Vagina (tissue), 2 donors: ENCODE results near the gene IRF8. TPM values are rescaled to one million over a fixed set of nuclear protein-coding genes. Genes with fewer than 3 reads are reported as not detected.

Experiments used
- DNase-seq, 2 donors: peaks; one replicate each; pipeline ENCODE4 v3.0.0-alpha.2; 2017; ENCODE audit errors: extremely low spot score in 2 of 2
- H3K27ac ChIP-seq: fragments of 200-600 bp; sonication (generic); one replicate; pipeline ENCODE4 v1.5.1; 2019
- H3K27me3 ChIP-seq: fragments of 200-600 bp; sonication (generic); one replicate; pipeline ENCODE4 v1.5.1; 2019
- H3K36me3 ChIP-seq, 2 donors: fragments of 200-600 bp; sonication (generic); one replicate each; pipeline ENCODE4 v1.5.1; 2017 to 2019
- H3K4me1 ChIP-seq: fragments of 200-600 bp; sonication (generic); one replicate; pipeline ENCODE4 v1.5.1; 2019
- H3K4me3 ChIP-seq, 2 donors: fragments of 200-600 bp; sonication (generic); 1 replicate in 1 of 2; 2 replicates in 1 of 2; pipeline ENCODE4 v1.5.1; 2016 to 2019
- H3K9me3 ChIP-seq: fragments of 200-600 bp; sonication (generic); one replicate; pipeline ENCODE4 v1.5.1; 2019
- POLR2A ChIP-seq, 2 donors: fragments of 450-650 bp; IDR thresholded peaks; one replicate each; pipeline ENCODE4 v1.6.1; 2017; ENCODE audit warnings: antibody characterized with exemption in 2 of 2, mild to moderate bottlenecking in 2 of 2, moderate library complexity in 2 of 2
- POLR2AphosphoS5 ChIP-seq, 2 donors: sonication (generic); formaldehyde crosslinking; IDR thresholded peaks; one replicate each; pipeline ENCODE4 v1.9.0; 2017; ENCODE audit warnings: antibody characterized with exemption in 2 of 2, mild to moderate bottlenecking in 2 of 2, low read depth in 1 of 2; ENCODE audit not compliant: insufficient read depth in 1 of 2
- intact Hi-C: fragments of 100-400 bp; cut with DNase I; formaldehyde crosslinking; loops from one replicate; pipeline ENCODE4 v1.15.1; 2023
- total RNA-seq: library from RNA; depleted of rRNA; stranded (reverse); fragments of >200 nt; gene quantifications from one replicate; pipeline ENCODE4 v1.2.3, GENCODE V29; 2016
- TF ChIP-seq, protein P1 (sequence below), 3 experiments: fragments of 450-650 bp in 2 of 3; fragments of 200-600 bp in 1 of 3; sonication (generic) in 1 of 3; IDR thresholded peaks; one replicate each; pipeline ENCODE4 v1.5.1; 2017 to 2019; ENCODE audit warnings: antibody characterized with exemption in 3 of 3, mild to moderate bottlenecking in 2 of 3, moderate library complexity in 2 of 3

Gene IRF8
- total RNA-seq, 1 donor from 2014 or later = 7.6 TPM

DNA sequence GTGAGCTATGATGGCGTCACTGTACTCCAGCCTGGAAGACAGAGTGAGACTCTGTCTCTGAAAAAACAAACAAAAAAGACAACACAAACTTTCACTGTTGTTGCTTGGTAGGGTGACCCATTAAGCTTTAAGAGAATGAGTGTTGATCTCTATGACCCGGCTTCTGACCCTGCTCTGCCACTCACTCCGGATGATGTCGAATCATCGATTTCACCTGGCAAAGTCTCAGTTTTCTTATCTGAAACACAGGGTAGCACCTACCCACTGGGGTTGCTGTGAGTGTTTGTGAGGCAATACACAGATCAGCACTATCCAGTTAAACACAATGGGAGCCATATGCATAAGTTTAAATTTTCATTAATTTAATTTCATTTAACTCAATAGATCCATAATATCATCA, 20.6 kb upstream of the IRF8 start:
- no peaks in the 10 kb centered on the region for H3K36me3 ChIP-seq
- TF ChIP-seq, protein P1, sequence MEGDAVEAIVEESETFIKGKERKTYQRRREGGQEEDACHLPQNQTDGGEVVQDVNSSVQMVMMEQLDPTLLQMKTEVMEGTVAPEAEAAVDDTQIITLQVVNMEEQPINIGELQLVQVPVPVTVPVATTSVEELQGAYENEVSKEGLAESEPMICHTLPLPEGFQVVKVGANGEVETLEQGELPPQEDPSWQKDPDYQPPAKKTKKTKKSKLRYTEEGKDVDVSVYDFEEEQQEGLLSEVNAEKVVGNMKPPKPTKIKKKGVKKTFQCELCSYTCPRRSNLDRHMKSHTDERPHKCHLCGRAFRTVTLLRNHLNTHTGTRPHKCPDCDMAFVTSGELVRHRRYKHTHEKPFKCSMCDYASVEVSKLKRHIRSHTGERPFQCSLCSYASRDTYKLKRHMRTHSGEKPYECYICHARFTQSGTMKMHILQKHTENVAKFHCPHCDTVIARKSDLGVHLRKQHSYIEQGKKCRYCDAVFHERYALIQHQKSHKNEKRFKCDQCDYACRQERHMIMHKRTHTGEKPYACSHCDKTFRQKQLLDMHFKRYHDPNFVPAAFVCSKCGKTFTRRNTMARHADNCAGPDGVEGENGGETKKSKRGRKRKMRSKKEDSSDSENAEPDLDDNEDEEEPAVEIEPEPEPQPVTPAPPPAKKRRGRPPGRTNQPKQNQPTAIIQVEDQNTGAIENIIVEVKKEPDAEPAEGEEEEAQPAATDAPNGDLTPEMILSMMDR (IDR thresholded peaks at IDR 0.05) = no peak
- TF ChIP-seq POLR2A (IDR thresholded peaks at IDR 0.05) (no peak), POLR2AphosphoS5 (IDR thresholded peaks at IDR 0.05; ENCODE audit: insufficient read depth in 1 of 2, low read depth in 1 of 2) (no peak)
- intact Hi-C loops = loop anchor here (10.0 kb wide), 1 partner anchor 596 kb away; no protein-coding TSS in a partner anchor
- H3K27ac ChIP-seq = no peak overlapping the region
- no peaks in the 10 kb centered on the region for H3K9me3 ChIP-seq
- no peaks in the 10 kb centered on the region for H3K27me3 ChIP-seq
- H3K4me3 ChIP-seq = no peak overlapping the region
- H3K4me1 ChIP-seq = no peaks in the 10 kb centered on the region
- DNase-seq = peak in 1 of 2 donors; percentile 32

DNA sequence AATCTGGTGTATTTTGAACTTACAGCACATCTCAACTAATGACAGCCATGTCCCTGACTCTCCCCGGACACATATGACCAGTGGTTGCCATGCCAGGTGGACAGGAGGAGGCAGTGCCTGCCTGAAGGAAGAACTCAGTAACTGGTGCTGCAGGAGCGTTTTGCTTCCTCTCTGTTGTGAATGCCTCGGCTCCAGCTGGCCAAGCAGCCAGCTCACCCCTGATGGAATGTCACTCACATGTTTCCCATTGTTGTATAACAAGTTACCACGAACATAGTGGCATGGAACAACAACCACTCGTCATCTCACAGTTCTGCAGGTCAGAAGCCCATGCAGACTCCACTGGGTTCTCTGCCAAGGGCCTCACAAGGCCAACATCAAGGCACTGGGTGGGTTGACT, 20.1 kb upstream of the IRF8 start:
- Histone ChIP-seq H3K27me3 (no peaks in the 10 kb centered on the region), H3K4me3 (no peak overlapping the region), H3K36me3 (no peaks in the 10 kb centered on the region), H3K4me1 (no peaks in the 10 kb centered on the region), H3K27ac (no peak overlapping the region), H3K9me3 (no peaks in the 10 kb centered on the region)
- intact Hi-C loops = loop anchor here (10.0 kb wide), 1 partner anchor 596 kb away; no protein-coding TSS in a partner anchor
- DNase-seq = peak in 1 of 2 donors; percentile 80
- TF ChIP-seq POLR2A (IDR thresholded peaks at IDR 0.05) (no peak), POLR2AphosphoS5 (IDR thresholded peaks at IDR 0.05; ENCODE audit: insufficient read depth in 1 of 2, low read depth in 1 of 2) (no peak)
- TF ChIP-seq, protein P1 (IDR thresholded peaks at IDR 0.05) = no peak

DNA sequence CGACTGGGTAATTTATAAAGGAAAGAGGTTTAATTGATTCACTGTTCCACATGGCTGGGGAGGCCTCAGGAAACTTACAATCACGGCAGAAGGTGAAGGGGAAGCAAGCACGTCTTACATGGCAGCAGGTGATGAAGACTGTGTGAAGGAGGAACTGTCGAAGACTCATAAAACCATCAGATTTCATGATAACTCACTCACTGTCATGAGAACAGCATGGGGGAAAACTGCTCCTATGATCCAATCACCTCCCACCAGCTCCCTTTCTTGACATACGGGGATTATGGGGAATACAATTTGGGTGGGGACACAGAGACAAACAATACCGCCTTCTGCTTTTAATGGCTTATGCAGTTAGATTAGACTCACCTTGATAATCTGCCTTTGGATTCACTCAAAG, 19.4 kb upstream of the IRF8 start:
- no peak for DNase-seq
- Histone ChIP-seq H3K27ac (no peak overlapping the region), H3K36me3 (no peaks in the 10 kb centered on the region), H3K4me3 (no peak overlapping the region), H3K27me3 (no peaks in the 10 kb centered on the region), H3K9me3 (no peaks in the 10 kb centered on the region), H3K4me1 (no peaks in the 10 kb centered on the region)
- intact Hi-C loops = loop anchor here (10.0 kb wide), 1 partner anchor 595 kb away; no protein-coding TSS in a partner anchor
- TF ChIP-seq, protein P1 (IDR thresholded peaks at IDR 0.05) = no peak
- TF ChIP-seq POLR2A (IDR thresholded peaks at IDR 0.05) (no peak), POLR2AphosphoS5 (IDR thresholded peaks at IDR 0.05; ENCODE audit: insufficient read depth in 1 of 2, low read depth in 1 of 2) (no peak)

DNA sequence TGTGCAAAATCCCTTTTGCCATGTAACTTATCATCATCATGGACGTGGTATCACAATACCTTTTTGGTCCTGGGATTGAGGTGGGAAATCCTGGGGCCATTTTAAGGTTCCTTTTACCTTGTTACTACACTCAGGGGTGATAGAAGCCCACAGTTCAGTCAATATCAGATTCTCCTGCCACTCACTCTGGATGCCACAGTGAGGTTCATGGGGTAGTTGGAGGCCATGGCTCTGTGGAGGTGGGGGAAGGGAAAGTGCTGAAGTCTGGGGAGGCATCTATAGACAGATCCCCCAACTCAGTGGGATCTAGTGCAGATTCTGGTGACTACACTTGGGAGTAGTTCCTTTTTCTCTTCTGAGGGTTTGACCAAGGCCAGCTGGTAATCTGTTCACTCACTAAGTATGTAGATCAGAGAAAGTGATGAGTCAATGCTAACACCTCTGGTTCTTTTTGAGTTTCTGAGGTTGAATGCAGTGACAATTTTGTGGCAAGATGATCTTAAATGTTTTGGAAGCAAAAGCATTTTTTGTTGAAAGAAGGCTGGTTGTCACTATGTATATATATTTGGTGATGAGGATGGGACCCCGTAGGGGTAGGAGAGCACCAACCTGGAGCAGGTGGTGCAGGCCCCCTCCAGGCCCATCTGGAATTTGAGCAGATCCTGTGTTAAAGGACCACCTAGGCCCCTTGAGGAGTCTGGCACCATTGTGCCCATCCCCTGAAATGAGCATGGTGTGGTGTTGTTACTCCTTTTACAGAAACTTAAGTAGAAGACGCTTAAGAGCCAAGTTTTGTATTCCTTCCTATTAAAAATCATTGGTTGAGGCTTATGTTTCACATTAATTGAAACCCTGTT, 18.8 kb upstream of the IRF8 start:
- H3K9me3 ChIP-seq = no peaks in the 10 kb centered on the region
- intact Hi-C loops = loop anchor here (10.0 kb wide), 1 partner anchor 595 kb away; no protein-coding TSS in a partner anchor
- H3K4me1 ChIP-seq = no peaks in the 10 kb centered on the region
- TF ChIP-seq POLR2A (IDR thresholded peaks at IDR 0.05) = no peak
- TF ChIP-seq, protein P1 (IDR thresholded peaks at IDR 0.05) = no peak
- TF ChIP-seq POLR2AphosphoS5 (IDR thresholded peaks at IDR 0.05; ENCODE audit: insufficient read depth in 1 of 2, low read depth in 1 of 2) = no peak
- DNase-seq = peak in 1 of 2 donors; percentile 18
- H3K27ac ChIP-seq = no peak overlapping the region
- no peaks in the 10 kb centered on the region for H3K36me3 ChIP-seq
- H3K27me3 ChIP-seq = no peaks in the 10 kb centered on the region
- H3K4me3 ChIP-seq = no peak overlapping the region

DNA sequence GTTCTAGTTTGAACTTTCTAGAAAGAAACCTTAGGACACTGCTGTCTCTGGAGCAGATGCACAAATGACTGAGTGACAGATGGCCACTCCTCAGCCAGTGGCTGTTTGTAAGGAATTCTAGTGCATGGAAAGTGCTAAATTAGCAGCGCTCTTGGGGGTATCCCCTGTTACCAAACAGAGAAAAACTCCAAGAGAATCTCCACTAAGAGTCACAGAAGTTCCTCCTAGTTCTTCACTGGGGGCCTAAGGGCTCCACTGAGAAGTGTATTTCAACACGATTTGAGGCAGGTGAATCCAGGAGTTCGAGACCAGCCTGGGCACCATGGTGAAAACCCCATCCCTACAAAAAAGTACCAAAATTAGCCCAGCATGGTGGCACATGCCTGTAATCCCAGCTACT, 18.1 kb upstream of the IRF8 start:
- Histone ChIP-seq H3K9me3 (no peaks in the 10 kb centered on the region), H3K27me3 (no peaks in the 10 kb centered on the region), H3K36me3 (no peaks in the 10 kb centered on the region), H3K27ac (no peak overlapping the region), H3K4me1 (no peaks in the 10 kb centered on the region), H3K4me3 (no peak overlapping the region)
- TF ChIP-seq POLR2AphosphoS5 (IDR thresholded peaks at IDR 0.05; ENCODE audit: insufficient read depth in 1 of 2, low read depth in 1 of 2) (no peak), POLR2A (IDR thresholded peaks at IDR 0.05) (no peak)
- TF ChIP-seq, protein P1 (IDR thresholded peaks at IDR 0.05) = no peak
- no peak for DNase-seq
- intact Hi-C loops = no loop called here
